B cell (primary cell): ENCODE results near the gene B4GALNT4. TPM values are rescaled to one million over a fixed set of nuclear protein-coding genes. Genes with fewer than 3 reads are reported as not detected.

Experiments
- ATAC-seq: fragments of 200-7000 bp; cut with Tn5 transposase; one replicate; pipeline ENCODE4 v1.10.0; 2021; ENCODE audit warnings: low read depth, mild to moderate bottlenecking, moderate number of reproducible peaks, moderate library complexity
- CTCF ChIA-PET: fragments of 350-600 bp; sonication (Branson Sonifier 250); formaldehyde crosslinking; loops from one replicate; lab custom pipeline; 2021; ENCODE audit warnings: antibody characterized with exemption, inconsistent platforms; lab: Charles Lee
- POLR2A ChIA-PET: fragments of 350-600 bp; sonication (Branson Sonifier 250); formaldehyde crosslinking; loops from one replicate; lab custom pipeline; 2021; ENCODE audit warnings: antibody characterized with exemption; lab: Charles Lee
- DNase-seq: peaks from one replicate; pipeline ENCODE4 v3.0.0; 2013
- H2AFZ ChIP-seq: 2 replicates; pipeline ENCODE4 v1.6.1; 2012; ENCODE audit warnings: mild to moderate bottlenecking, low read depth, low read length; ENCODE audit not compliant: insufficient read depth, poor library complexity, severe bottlenecking
- H3K27ac ChIP-seq, 2 donors: 1 replicate in 1 of 2; 2 replicates in 1 of 2; pipeline ENCODE4 v1.5.1; 2012 to 2013; ENCODE audit warnings: low read length in 2 of 2, mild to moderate bottlenecking in 2 of 2, moderate library complexity in 1 of 2
- H3K27me3 ChIP-seq, 4 experiments: fragments of 200-600 bp in 1 of 4; sonication (generic) in 1 of 4; replicated peaks in 1 of 4; 1 replicate in 2 of 4; 2 replicates in 2 of 4; pipeline versions ENCODE4 v1.6.1 to v1.7.0; 2013 to 2016; ENCODE audit warnings: low read length in 3 of 4, mild to moderate bottlenecking in 2 of 4, mixed read lengths in 1 of 4, moderate library complexity in 1 of 4; ENCODE audit not compliant: insufficient read depth in 4 of 4, control insufficient read depth in 3 of 4; ENCODE audit errors: control extremely low read depth in 1 of 4
- H3K36me3 ChIP-seq, 2 experiments: replicated peaks in 1 of 2; 1 replicate in 1 of 2; 2 replicates in 1 of 2; pipeline versions ENCODE4 v1.6.1 to v1.7.1; 2013; ENCODE audit warnings: low read length in 1 of 2; ENCODE audit not compliant: insufficient read depth in 2 of 2, control insufficient read depth in 1 of 2; ENCODE audit errors: control extremely low read depth in 1 of 2, extremely low read depth in 1 of 2
- H3K4me1 ChIP-seq, 2 donors: fragments of 200-600 bp in 1 of 2; sonication (generic) in 1 of 2; 1 replicate in 1 of 2; 2 replicates in 1 of 2; pipeline versions ENCODE4 v1.5.1 to v1.6.1; 2013 to 2017; ENCODE audit warnings: low read length in 2 of 2; ENCODE audit not compliant: control insufficient read depth in 2 of 2, insufficient read depth in 2 of 2
- H3K4me2 ChIP-seq: replicated peaks from 2 replicates; pipeline ENCODE3; 2012; ENCODE audit warnings: mild to moderate bottlenecking, low read depth, low read length; ENCODE audit not compliant: poor library complexity, severe bottlenecking
- H3K4me3 ChIP-seq, 5 experiments: fragments of 200-600 bp in 1 of 5; sonication (generic) in 1 of 5; 1 replicate in 3 of 5; 2 replicates in 2 of 5; pipeline versions ENCODE4 v1.5.1 to v1.7.0; 2011 to 2016; ENCODE audit warnings: low read length in 4 of 5, mild to moderate bottlenecking in 4 of 5, low read depth in 2 of 5, control low read depth in 1 of 5, moderate library complexity in 1 of 5; ENCODE audit not compliant: insufficient read depth in 1 of 5; ENCODE audit errors: control extremely low read depth in 1 of 5, extremely low read depth in 1 of 5
- H3K79me2 ChIP-seq: fragments of 200-600 bp; sonication (generic); one replicate; pipeline ENCODE4 v1.6.0; 2016; ENCODE audit warnings: low read length; ENCODE audit not compliant: control insufficient read depth, insufficient read depth
- H3K9ac ChIP-seq: fragments of 200-600 bp; sonication (generic); 2 replicates; pipeline ENCODE4 v1.6.1; 2017; ENCODE audit warnings: mild to moderate bottlenecking, low read length, moderate library complexity
- H3K9me3 ChIP-seq, 3 donors: one replicate each; pipeline versions ENCODE4 v1.6.1 to v1.7.1; 2013; ENCODE audit warnings: low read length in 2 of 3; ENCODE audit not compliant: control insufficient read depth in 2 of 3, insufficient read depth in 1 of 3; ENCODE audit errors: control extremely low read depth in 1 of 3
- H4K20me1 ChIP-seq: 2 replicates; pipeline ENCODE4 v1.6.0; 2012; ENCODE audit warnings: mild to moderate bottlenecking, low read length; ENCODE audit not compliant: insufficient read depth, control insufficient read depth, poor library complexity, severe bottlenecking
- H3K27ac Mint-ChIP-seq: one replicate; pipeline ENCODE4 v1.8.0; 2021; ENCODE audit warnings: mixed read lengths
- H3K27me3 Mint-ChIP-seq: one replicate; pipeline ENCODE4 v1.8.0; 2021; ENCODE audit warnings: mixed read lengths
- H3K4me1 Mint-ChIP-seq: one replicate; pipeline ENCODE4 v1.8.0; 2021; ENCODE audit warnings: mixed read lengths
- H3K4me3 Mint-ChIP-seq: one replicate; pipeline ENCODE4 v1.8.0; 2021; ENCODE audit warnings: mixed read lengths
- H3K9me3 Mint-ChIP-seq: one replicate; pipeline ENCODE4 v1.8.0; 2022; ENCODE audit warnings: mixed read lengths; ENCODE audit not compliant: insufficient read depth
- CTCF ChIP-seq: fragments of 200-600 bp; IDR thresholded peaks from one replicate; pipeline ENCODE4 v1.8.0; 2022; ENCODE audit warnings: antibody characterized with exemption, mild to moderate bottlenecking
- EZH2 ChIP-seq: IDR thresholded peaks from 2 replicates; pipeline ENCODE4 v1.6.1; 2012; ENCODE audit warnings: borderline replicate concordance, low read depth, mild to moderate bottlenecking, moderate library complexity, low read length; ENCODE audit not compliant: insufficient read depth, poor library complexity, severe bottlenecking
- WGBS: methylation state at CpG from one replicate; pipeline ENCODE4 v1.1.5; 2013; ENCODE audit warnings: missing lambda C conversion rate; ENCODE audit not compliant: insufficient coverage; 5-methylcytosine and 5-hydroxymethylcytosine counted together
- intact Hi-C: fragments of 100-400 bp; cut with micrococcal nuclease; formaldehyde crosslinking; loops from one replicate; pipeline ENCODE4 v1.10.0; 2022
- polyA plus RNA-seq: library from polyadenylated mRNA; depleted of rRNA; stranded (reverse); fragments of >200 nt; gene quantifications from 2 replicates; pipeline ENCODE4 v1.2.3, GENCODE V29; 2012
- total RNA-seq, 2 donors: library from RNA; stranded (reverse); fragments of 120-200 nt in 1 of 2; gene quantifications; 1 replicate in 1 of 2; 2 replicates in 1 of 2; pipeline versions ENCODE4 v1.2.3 to v1.2.4, GENCODE V29; 2013 to 2022

The B4GALNT4 gene
- total and polyA plus RNA-seq, 2 donors (not counting 1 experiment from before 2014, with no cell fraction given) = not detected

GRCh38 chr11:372809-373715 is 3.8 kb downstream of the B4GALNT4 start:
- ChIA-PET POLR2A (interaction anchor here (0.6 kb wide), 1 partner anchor 43 kb away, joined by 3 read pairs; no protein-coding TSS in a partner anchor), CTCF (no interaction called here)
- no peak overlapping the region for H2AFZ ChIP-seq
- H3K4me2 ChIP-seq = no peak overlapping the region
- peaks cover 7 to 8% of the 10 kb centered on the region in 2 donors for H3K4me1 ChIP-seq
- ATAC-seq (no peak), DNase-seq (no peak)
- intact Hi-C loops = no loop called here
- H4K20me1 ChIP-seq = no peaks in the 10 kb centered on the region
- Mint-ChIP-seq H3K4me1 (peaks cover 10% of the 10 kb centered on the region), H3K4me3 (no peak overlapping the region), H3K27ac (no peak overlapping the region), H3K9me3 (no peaks in the 10 kb centered on the region), H3K27me3 (peaks cover 23% of the 10 kb centered on the region)
- no peaks in the 10 kb centered on the region for H3K79me2 ChIP-seq
- WGBS = 89% methylated on average over 33 of the region's 41 CpGs
- no peak overlapping the region for H3K27ac ChIP-seq
- H3K9me3 ChIP-seq = peaks cover 0 to 4% (median 0%) of the 10 kb centered on the region in 3 donors
- no peak overlapping the region for H3K4me3 ChIP-seq
- H3K36me3 ChIP-seq = no peaks in the 10 kb centered on the region
- TF ChIP-seq EZH2 (no peak), CTCF (no peak)
- peaks cover 0 to 29% (median 10%) of the 10 kb centered on the region in 4 experiments for H3K27me3 ChIP-seq
- no peak overlapping the region for H3K9ac ChIP-seq
